Muscle of back (tissue), 11 donors: ENCODE data around the gene HOXA9. TPM values are rescaled to one million over a fixed set of nuclear protein-coding genes. Genes with fewer than 3 reads are reported as not detected.

ENCODE experiments used
- DNase-seq, 3 donors: peaks; one replicate each; pipeline versions ENCODE4 v3.0.0 to v3.0.0-alpha.2; 2013
- polyA plus RNA-seq, 10 donors: library from polyadenylated mRNA; unstranded; fragments of 120-200 nt; gene quantifications; one replicate each; pipeline ENCODE4 v1.2.1, GENCODE V29; 2013; ENCODE audit not compliant: insufficient read length in 10 of 10

The HOXA9 gene
- polyA plus RNA-seq, 10 donors: 0.15 to 25.4 (median 6.0) TPM

GRCh38 chr7:27116962-27117886 is 48.1 kb downstream of the HOXA9 start:
- DNase-seq: peak in 2 of 3 donors; percentile 37 to 38

GRCh38 chr7:27116031-27116961 is 49.0 kb downstream of the HOXA9 start:
- peak in 2 of 3 donors; percentile 55 to 67 for DNase-seq

- DNase-seq: peak in 2 of 3 donors; percentile 62 to 69
Measured at GRCh38 chr7:27115221-27116026, 49.9 kb downstream of the HOXA9 start.

GRCh38 chr7:27114881-27115220 is 50.5 kb downstream of the HOXA9 start:
- DNase-seq: no peak

- DNase-seq: peak in 2 of 3 donors; percentile 67 to 77
Measured at GRCh38 chr7:27113991-27114769, 51.2 kb downstream of the HOXA9 start.

GRCh38 chr7:27112955-27113949 is 52.1 kb downstream of the HOXA9 start:
- peak; percentile 57 to 93 (median 85) for DNase-seq

Other genes starting within 250 kb of the HOXA9 start
- gene HOXA1, start 69.5 kb downstream of the HOXA9 start, polyA plus RNA-seq: 1 to 10 TPM in 5 of 10 donors, under 1 TPM in 5; 0.71 to 1.3 (median 0.98) TPM
- gene HOXA2, start 62.9 kb downstream of the HOXA9 start, polyA plus RNA-seq: 1 to 10 TPM; 1.6 to 7.4 (median 4.4) TPM
- 10 to 100 TPM; 12.7 to 34.5 (median 26.5) TPM for gene HOXA4, start 34.8 kb downstream of the HOXA9 start, polyA plus RNA-seq
- gene HOXA5, start 21.9 kb downstream of the HOXA9 start, polyA plus RNA-seq: 10 to 100 TPM in 2 of 10 donors, 1 to 10 TPM in 8; 6.4 to 12.0 (median 7.9) TPM
- gene HOXA6, start 17.8 kb downstream of the HOXA9 start, polyA plus RNA-seq: 1 to 10 TPM in 5 of 10 donors, under 1 TPM in 5; 0.27 to 7.4 (median 2.3) TPM
- gene HOXA3, start 13.0 kb downstream of the HOXA9 start, polyA plus RNA-seq: 10 to 100 TPM in 7 of 10 donors, 1 to 10 TPM in 3; 7.1 to 20.2 (median 13.8) TPM
- gene HOXA7, start 8.9 kb downstream of the HOXA9 start, polyA plus RNA-seq: 10 to 100 TPM in 2 of 10 donors, 1 to 10 TPM in 7, under 1 TPM in 1; 0.84 to 12.3 (median 5.6) TPM
- gene HOXA10, start 8.8 kb upstream of the HOXA9 start, polyA plus RNA-seq: 10 to 100 TPM in 4 of 10 donors, 1 to 10 TPM in 1, under 1 TPM in 4, not detected in 1; 0.20 to 38.2 (median 9.7) TPM
- 1 to 10 TPM in 2 of 10 donors, under 1 TPM in 2, not detected in 6; 0.12 to 6.9 (median 2.4) TPM for gene HOXA11, start 19.7 kb upstream of the HOXA9 start, polyA plus RNA-seq
- gene HOXA13, start 34.6 kb upstream of the HOXA9 start, polyA plus RNA-seq: under 1 TPM in 2 of 10 donors, not detected in 8; 0.20 to 0.41 TPM
- not detected for gene EVX1, start 77.3 kb upstream of the HOXA9 start, polyA plus RNA-seq